Activated naive CD8-positive, alpha-beta T cell treated with anti-CD3 and anti-CD28 coated beads, Interleukin-2, amount 50 U/mL, for 24 hours (primary cell): ENCODE results near the gene SYTL3.
"Not testable (repeated sequence)": the region's sequence is repeated elsewhere in the genome, so short reads cannot be mapped to it uniquely, and the experiment has no call there.

Source experiments
- ATAC-seq: fragments of 150-1000 bp; cut with Tn5 transposase; one replicate; pipeline ENCODE4 v1.10.0; 2021
- DNase-seq: peaks from one replicate; pipeline ENCODE4 v3.0.0; 2021
- H3K27ac Mint-ChIP-seq: one replicate; pipeline ENCODE4 v1.8.0; 2021; ENCODE audit warnings: mild to moderate bottlenecking, mixed read lengths
- H3K27me3 Mint-ChIP-seq: one replicate; pipeline ENCODE4 v1.8.0; 2021; ENCODE audit warnings: mixed read lengths
- H3K36me3 Mint-ChIP-seq: one replicate; pipeline ENCODE4 v1.8.0; 2021; ENCODE audit warnings: low read depth, mixed read lengths
- H3K4me1 Mint-ChIP-seq: one replicate; pipeline ENCODE4 v1.8.0; 2021; ENCODE audit warnings: mixed read lengths
- H3K4me3 Mint-ChIP-seq: one replicate; pipeline ENCODE4 v1.8.0; 2021; ENCODE audit warnings: mild to moderate bottlenecking, moderate library complexity, mixed read lengths
- H3K9me3 Mint-ChIP-seq: one replicate; pipeline ENCODE4 v1.8.0; 2021; ENCODE audit warnings: mixed read lengths

Gene SYTL3

DNA sequence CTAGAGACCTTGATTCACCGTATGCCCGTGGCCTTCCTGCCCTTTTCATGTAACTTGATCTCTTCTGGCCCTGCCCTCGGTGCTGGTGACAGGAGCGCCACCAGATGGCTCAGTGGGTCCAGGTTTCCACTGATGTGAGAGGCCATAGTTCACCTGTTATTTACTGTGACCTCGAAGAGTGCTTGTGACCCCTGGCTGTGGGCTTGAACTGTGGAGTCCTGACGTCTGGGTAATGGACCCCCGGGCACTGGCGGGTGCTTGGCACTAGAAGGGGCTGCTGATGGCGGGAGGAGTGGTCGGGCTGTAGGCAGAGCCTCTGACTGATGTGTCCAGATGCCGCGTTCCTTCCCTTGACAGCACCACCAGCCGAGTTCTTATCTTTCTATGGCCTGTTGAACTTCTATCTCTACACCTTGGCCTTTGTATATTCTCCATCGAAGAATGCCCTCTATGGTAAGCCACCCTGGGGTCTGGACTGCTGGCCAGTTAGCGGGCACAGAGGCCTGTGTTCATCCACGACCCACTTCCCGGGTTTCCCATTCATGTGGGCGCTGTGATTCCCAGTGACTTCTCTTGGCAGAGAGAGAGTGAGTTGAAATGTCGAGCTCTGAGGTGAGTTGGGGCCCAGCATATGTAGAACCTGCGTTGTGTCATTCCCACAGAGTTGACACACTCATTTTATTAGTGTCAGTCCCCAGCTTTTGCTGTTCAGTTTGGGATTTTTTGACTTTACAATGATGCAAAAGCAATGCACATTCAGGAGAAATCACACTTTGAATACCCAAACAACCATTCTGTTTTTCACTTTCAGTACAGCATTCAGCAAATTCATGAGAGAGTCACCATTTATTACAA, 20.3 kb upstream of the SYTL3 start:
- Mint-ChIP-seq H3K4me1 (peaks cover 12% of the 10 kb centered on the region), H3K36me3 (peaks cover 50% of the 10 kb centered on the region), H3K4me3 (no peak overlapping the region), H3K27me3 (no peaks in the 10 kb centered on the region), H3K9me3 (no peaks in the 10 kb centered on the region), H3K27ac (peak overlapping the region; percentile 63)
- DNase-seq (no peak), ATAC-seq (no peak)

DNA sequence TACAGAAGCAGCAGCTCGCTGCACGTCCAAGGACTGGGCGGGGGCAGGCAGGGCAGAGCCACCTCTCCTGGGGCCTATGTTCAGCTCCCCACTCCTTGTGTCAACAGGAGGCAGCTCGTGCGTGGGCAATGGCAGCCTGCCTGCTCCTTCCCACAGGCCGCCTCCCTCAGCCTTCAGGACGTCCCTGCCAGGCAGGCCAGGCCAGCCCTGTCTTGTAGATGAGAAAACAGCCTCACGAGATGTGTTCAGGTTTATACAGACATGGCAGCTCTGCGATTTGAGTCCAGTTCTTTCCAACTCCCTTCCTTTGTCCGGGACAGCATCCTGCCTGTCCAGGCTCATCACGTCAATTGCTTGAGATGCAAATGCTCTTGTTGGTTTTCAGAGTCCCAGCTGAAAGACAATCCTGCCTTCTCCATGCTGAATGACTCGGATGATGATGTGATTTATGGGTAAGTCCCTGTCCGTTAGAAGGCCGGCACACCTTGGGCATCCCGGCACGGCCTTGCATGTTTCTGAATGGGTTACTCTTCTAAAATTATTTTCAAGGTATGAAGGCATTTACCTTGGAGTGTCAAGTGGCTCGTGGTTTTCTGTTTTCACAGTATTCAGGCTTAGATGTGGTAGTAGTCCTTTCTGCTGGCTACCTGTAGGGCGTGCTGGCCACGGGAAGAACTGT, 18.8 kb upstream of the SYTL3 start:
- DNase-seq: no peak
- ATAC-seq: no peak
- H3K9me3 Mint-ChIP-seq: no peaks in the 10 kb centered on the region
- no peaks in the 10 kb centered on the region for H3K27me3 Mint-ChIP-seq
- no peak overlapping the region for H3K4me3 Mint-ChIP-seq
- H3K27ac Mint-ChIP-seq: peak overlapping the region; percentile 21
- H3K4me1 Mint-ChIP-seq: peaks cover 25% of the 10 kb centered on the region
- H3K36me3 Mint-ChIP-seq: peaks cover 55% of the 10 kb centered on the region

DNA sequence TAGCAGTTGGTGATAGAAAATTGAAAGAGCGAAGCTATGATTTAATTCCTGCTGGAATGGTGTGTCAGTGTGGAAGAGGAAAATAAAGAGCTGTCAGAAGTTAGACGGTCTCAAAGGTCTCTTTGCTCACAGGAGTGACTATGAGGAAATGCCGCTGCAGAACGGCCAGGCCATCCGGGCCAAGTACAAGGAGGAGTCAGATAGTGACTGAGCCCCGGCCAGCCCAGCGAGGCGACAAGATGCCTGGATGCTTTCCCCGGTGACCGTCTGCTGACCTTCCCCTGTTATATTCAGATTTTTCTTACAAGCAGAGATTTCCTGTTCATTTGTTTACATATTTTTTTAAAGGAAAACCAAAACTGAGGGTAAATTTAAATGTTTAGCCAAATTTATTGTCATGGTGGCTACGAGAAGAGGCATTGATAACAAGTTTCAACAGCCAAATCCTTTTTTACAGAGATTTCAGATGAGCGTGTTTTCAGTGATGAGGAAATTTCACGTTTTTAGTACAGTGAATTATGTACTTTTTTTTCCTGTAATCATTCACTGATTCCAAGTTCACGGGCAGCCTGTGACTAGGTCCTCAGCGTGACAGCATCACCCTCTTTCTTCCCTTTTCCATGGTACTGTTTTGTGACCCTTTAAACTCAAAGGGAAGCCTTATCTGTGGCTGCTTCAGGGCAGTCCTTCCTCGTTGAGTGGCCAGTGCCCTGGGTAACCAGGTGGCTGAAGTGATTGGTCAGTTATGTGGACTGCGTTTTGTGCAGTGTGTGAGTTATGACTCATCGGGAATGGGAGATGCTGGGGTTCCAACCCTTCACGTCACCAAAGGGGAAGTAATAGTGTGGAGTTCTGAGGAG, 17.9 kb upstream of the SYTL3 start:
- H3K36me3 Mint-ChIP-seq: peaks cover 58% of the 10 kb centered on the region

DNA sequence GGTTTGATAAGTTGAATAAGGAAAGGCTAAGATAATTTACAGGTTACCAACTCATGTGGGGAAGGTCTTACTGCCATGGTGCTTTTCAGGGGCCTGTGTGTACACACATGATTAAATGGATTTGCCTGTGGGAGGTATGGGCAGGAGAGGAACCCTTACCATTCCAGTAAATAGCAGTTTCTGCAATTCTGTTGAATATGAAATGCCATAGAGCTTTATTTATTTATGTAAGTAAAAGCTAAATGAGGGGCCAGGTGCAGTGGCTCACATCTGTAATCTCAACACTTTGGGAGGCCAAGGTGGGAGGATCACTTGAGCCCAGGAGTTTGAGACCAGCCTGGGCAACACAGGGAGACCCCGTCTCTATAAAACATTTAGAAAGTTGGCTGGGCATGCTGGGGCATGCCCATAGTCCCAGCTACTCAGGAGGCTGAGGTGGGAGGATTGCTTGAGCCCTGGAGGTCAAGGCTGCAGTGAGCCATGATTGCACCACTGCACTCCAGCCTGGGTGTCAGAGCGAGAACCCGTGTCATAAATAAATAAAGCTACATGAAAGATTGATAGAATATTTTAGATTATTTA, 17.2 kb upstream of the SYTL3 start:
- H3K36me3 Mint-ChIP-seq: peaks cover 59% of the 10 kb centered on the region
- H3K4me3 Mint-ChIP-seq, H3K9me3 Mint-ChIP-seq, H3K27me3 Mint-ChIP-seq, ATAC-seq, DNase-seq: not testable (repeated sequence)
- peak overlapping the region; percentile 77 for H3K27ac Mint-ChIP-seq
- H3K4me1 Mint-ChIP-seq: peaks cover 36% of the 10 kb centered on the region

More for the DNA sequence above, 17.9 kb upstream of the SYTL3 start:
- no peak for DNase-seq
- H3K4me1 Mint-ChIP-seq: peaks cover 33% of the 10 kb centered on the region
- ATAC-seq: no peak
- H3K27ac Mint-ChIP-seq: peak overlapping the region; percentile 77
- no peak overlapping the region for H3K4me3 Mint-ChIP-seq
- no peaks in the 10 kb centered on the region for H3K9me3 Mint-ChIP-seq
- no peaks in the 10 kb centered on the region for H3K27me3 Mint-ChIP-seq

DNA sequence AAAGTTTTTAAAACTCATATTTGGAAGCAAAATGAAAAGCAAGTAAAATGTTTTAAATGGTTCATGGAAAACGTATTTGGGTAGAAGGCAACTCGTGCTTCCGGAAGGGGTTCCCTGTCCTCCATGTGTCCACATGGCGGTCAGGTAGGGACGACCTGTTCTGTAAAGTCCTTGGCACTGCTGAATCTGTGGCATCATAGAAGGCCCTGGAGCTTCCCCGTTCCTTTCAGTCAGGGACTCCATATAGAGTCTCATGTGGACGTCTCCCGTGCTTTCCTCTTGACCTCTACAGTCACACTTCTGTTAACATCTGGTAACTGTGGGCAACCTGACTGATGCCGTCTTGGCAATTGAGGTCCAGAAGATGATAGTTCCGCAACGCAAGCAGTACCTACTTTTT, 16.7 kb upstream of the SYTL3 start:
- Mint-ChIP-seq H3K4me3 (no peak overlapping the region), H3K9me3 (no peaks in the 10 kb centered on the region), H3K27ac (peak overlapping the region; percentile 62), H3K27me3 (no peaks in the 10 kb centered on the region), H3K36me3 (peaks cover 55% of the 10 kb centered on the region), H3K4me1 (peaks cover 36% of the 10 kb centered on the region)
- ATAC-seq: no peak
- DNase-seq: no peak

DNA sequence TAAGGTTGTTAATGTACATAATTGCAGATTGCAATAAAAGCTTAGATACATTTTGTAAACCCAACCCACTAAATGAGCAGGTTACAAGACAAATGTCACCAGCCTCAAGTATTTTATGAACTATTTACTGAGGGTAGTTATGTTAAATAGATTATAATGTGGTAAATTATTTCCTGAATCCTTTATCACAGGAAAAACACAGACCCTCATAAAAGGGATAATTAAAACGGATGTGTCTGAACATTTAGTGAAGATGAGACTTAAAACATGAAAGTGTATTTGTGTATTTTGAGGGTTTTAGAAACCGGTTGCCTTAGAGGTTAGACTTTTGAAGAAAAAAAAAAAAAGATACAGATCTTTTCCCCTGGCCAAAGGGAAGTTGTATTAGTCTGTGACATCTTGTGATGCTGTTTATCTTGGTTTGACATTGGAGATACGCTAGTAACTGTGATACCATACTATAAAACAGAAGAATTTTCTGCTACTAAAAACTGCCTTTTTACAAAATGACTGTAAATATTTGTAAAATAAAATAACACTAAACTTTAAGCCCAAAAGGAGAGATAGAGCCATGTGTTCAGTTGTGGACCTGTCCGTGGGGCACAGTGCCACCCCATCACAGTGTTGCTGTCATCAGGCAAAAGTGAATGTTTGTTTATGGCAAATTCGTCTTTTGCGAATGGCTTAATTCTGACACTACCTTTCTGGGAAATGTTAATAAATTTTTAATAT, 15.0 kb upstream of the SYTL3 start:
- Mint-ChIP-seq H3K27ac (peak overlapping the region; percentile 69), H3K36me3 (peaks cover 57% of the 10 kb centered on the region), H3K27me3 (no peaks in the 10 kb centered on the region), H3K9me3 (no peaks in the 10 kb centered on the region), H3K4me1 (peaks cover 47% of the 10 kb centered on the region), H3K4me3 (no peak overlapping the region)
- DNase-seq (no peak), ATAC-seq (no peak)

DNA sequence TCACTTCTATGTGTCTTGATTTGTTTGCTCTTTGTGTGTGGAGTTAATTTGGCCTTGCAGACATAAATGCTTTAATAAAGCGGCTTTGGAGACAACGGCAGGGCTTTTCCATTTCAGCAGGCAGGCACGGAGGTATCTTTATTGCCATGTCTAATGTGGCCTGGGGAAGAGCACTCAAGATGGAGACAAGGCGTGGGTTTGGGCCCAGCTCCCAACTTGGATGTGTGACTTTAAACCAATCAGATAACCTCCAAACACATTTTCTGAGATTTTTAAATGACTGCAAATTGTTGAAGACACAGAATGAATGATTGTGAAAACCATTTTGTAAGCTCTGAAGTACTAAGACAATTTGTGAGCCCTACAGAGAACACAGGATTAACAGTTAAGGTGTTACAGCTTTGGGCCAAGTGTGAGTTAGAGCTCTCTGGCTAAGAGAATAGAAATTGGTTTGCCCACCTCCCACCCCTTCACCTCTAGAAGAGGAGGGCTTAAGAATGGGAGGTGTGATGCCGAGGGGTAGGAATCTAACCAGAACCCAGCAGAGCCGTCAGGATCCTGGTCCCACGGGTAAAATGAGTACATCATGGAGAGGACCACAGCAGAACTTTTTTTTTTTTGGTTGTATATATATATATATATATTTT, 14.3 kb upstream of the SYTL3 start:
- peaks cover 52% of the 10 kb centered on the region for H3K4me1 Mint-ChIP-seq
- H3K4me3 Mint-ChIP-seq: no peak overlapping the region
- peak overlapping the region; percentile 69 for H3K27ac Mint-ChIP-seq
- DNase-seq: no peak
- peaks cover 60% of the 10 kb centered on the region for H3K36me3 Mint-ChIP-seq
- H3K27me3 Mint-ChIP-seq: no peaks in the 10 kb centered on the region
- ATAC-seq: no peak
- H3K9me3 Mint-ChIP-seq: no peaks in the 10 kb centered on the region

DNA sequence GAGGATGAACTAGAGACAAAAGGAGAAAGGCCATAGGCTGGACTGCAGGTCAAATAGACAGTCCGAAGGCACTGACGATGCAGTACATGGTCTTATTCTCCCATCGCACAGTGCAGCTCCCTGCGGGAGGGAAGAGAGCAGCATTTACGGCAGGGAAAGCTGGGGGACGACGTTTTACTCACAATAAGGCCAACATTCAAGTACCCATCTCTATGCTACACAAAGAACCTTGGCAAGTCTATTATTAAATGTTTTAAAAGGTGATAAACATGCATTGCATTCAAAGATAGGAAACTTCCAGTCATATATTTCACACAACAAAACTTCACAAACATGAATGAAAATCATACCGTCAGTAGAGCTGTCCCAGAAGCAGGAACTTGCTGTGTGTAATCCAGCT, 13.1 kb upstream of the SYTL3 start:
- no peaks in the 10 kb centered on the region for H3K9me3 Mint-ChIP-seq
- H3K27me3 Mint-ChIP-seq: no peaks in the 10 kb centered on the region
- H3K36me3 Mint-ChIP-seq: peaks cover 59% of the 10 kb centered on the region
- peak overlapping the region; percentile 20 for H3K27ac Mint-ChIP-seq
- DNase-seq (no peak), ATAC-seq (no peak)
- H3K4me1 Mint-ChIP-seq: peaks cover 60% of the 10 kb centered on the region
- H3K4me3 Mint-ChIP-seq: no peak overlapping the region

DNA sequence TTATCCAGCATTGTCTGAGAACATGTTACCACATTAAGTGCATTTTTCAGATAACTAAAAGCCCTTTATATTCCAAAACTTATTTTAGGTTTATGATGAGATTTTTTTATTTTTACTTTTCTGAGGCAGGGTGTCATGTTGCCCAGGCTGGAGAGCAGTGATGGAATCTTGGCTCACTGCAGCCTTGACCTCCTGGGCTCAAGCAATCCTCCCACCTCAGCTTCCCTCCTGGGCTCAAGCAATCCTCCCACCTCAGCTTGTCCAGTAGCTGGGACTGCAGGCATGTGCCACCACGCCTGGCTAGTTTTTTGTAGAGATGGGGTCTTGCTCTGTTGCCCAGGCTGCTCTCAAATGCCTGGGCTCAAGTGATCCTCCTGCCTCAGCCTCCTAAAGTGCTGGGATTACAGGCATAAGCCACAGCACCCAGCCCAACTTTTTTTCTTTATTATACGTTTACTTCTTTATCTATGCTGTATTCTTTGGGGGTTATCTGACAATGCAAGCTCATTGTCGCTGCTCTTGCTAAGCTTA, 11.5 kb upstream of the SYTL3 start:
- DNase-seq (no peak), ATAC-seq (no peak)
- no peak overlapping the region for H3K4me3 Mint-ChIP-seq
- H3K4me1 Mint-ChIP-seq: peaks cover 71% of the 10 kb centered on the region
- no peaks in the 10 kb centered on the region for H3K9me3 Mint-ChIP-seq
- no peak overlapping the region for H3K27ac Mint-ChIP-seq
- H3K36me3 Mint-ChIP-seq: peaks cover 65% of the 10 kb centered on the region
- H3K27me3 Mint-ChIP-seq: no peaks in the 10 kb centered on the region

DNA sequence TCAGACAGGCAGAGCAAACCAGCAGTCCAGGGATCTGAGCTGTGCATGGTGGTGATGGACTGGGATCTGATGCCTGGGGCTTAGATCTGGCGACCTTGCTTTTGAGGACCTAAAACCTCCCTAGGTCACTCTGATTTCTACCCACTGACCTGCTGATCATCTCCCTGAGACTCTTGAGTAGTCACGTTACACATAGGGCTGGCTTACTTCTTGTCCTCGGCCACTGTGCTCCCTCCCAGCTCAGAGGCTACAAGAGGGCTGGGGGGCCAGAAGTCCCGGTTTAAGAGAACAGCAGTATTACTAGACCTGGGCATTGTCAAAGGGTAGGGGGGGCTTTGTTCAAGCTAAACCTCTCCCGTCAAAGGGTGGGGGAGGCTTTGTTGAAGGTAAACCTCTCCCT, 10.8 kb upstream of the SYTL3 start:
- Mint-ChIP-seq H3K4me1 (peaks cover 75% of the 10 kb centered on the region), H3K27me3 (no peaks in the 10 kb centered on the region), H3K9me3 (no peaks in the 10 kb centered on the region), H3K36me3 (peaks cover 68% of the 10 kb centered on the region), H3K27ac (peak overlapping the region; percentile 63), H3K4me3 (no peak overlapping the region)
- no peak for DNase-seq
- ATAC-seq: no peak

DNA sequence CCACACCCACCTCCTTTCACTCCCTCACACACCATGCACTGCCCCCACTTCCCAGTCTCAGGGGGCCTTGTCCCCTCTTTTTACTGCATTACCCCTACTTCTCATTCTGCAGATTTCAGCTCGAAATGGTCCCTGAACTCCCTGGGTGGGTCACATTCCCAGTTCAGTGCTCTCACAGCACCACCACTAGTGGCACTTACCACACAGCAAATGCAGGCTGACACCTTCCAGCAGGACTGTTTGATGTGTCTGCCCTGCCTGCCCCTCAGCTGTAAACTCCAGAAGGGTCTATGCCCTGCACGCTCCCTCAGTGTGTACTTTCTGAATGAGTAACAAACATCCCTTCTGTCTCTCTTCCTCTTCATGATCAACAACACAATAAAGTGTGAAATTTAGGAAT, 9.3 kb upstream of the SYTL3 start:
- H3K36me3 Mint-ChIP-seq: peaks cover 58% of the 10 kb centered on the region
- peaks cover 76% of the 10 kb centered on the region for H3K4me1 Mint-ChIP-seq
- no peaks in the 10 kb centered on the region for H3K9me3 Mint-ChIP-seq
- peak overlapping the region; percentile 51 for H3K4me3 Mint-ChIP-seq
- H3K27ac Mint-ChIP-seq: peak overlapping the region; percentile 71
- DNase-seq (no peak), ATAC-seq (no peak)
- H3K27me3 Mint-ChIP-seq: peaks cover 2% of the 10 kb centered on the region

DNA sequence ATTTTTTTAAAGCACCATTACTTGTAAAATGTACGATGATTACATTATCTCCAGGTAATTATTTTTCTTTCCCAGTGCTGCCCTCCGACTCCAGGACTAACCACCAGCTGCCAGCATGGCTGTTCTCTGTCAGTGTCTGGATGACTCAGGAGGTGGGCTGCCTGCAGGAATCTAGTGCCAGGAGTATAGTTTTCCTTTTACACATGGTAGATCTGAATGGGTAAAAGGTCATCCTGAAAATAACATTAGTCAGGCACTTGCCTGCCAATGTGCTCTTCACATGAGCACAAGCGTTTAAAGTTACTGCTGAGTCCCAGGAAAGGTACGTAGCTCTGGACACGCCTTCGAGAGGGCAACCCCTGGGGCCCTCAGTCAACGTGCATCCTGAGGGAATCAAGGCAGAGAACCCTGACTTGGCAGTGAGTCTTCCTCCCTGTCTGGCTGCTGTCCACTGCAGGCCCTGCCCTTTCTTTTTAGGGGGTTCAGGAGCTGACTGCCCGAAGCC, 7.7 kb upstream of the SYTL3 start:
- peaks cover 43% of the 10 kb centered on the region for H3K36me3 Mint-ChIP-seq
- peaks cover 79% of the 10 kb centered on the region for H3K4me1 Mint-ChIP-seq
- H3K4me3 Mint-ChIP-seq: peak overlapping the region; percentile 99
- H3K9me3 Mint-ChIP-seq: no peaks in the 10 kb centered on the region
- H3K27ac Mint-ChIP-seq: peak overlapping the region; percentile 98
- H3K27me3 Mint-ChIP-seq: peaks cover 2% of the 10 kb centered on the region
- ATAC-seq (no peak), DNase-seq (no peak)

DNA sequence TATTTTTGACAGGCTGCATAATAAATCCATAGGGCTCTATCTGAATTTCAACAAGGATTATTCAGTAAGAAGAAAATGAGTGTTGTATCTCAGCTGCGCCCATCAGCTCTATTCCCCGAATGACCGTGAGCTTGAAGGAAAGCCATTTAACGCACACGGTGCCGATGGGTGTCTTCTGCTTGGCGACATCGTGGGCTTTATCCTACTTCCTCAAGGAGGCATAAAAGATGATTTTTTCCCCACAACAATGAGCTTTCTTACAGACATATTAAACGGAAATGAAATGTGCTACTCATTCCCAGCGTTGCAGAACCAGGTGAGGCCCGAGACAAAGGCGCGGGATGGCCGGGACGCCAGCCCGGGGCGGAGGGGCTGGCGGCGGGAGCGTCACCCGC, 6.0 kb upstream of the SYTL3 start:
- Mint-ChIP-seq H3K27ac (peak overlapping the region; percentile 98), H3K9me3 (peaks cover 4% of the 10 kb centered on the region), H3K4me3 (peak overlapping the region; percentile 99), H3K36me3 (peaks cover 39% of the 10 kb centered on the region), H3K4me1 (peaks cover 85% of the 10 kb centered on the region), H3K27me3 (peaks cover 2% of the 10 kb centered on the region)
- DNase-seq: no peak
- no peak for ATAC-seq
